ENCODE measurements around the gene MTCL1. TPM values are rescaled to one million over a fixed set of nuclear protein-coding genes. Genes with fewer than 3 reads are reported as not detected.

Gene MTCL1
- total and polyA plus RNA-seq, 10 of the 15 experiments (the other 5 are each of a cell fraction or from before 2014, with no cell fraction given) = 0.03 to 0.36 (median 0.13) TPM; not detected in 4

- Histone ChIP-seq H3K27ac (ENCODE audit: control insufficient read depth, insufficient read depth) (no peak overlapping the region), H3K79me2 (ENCODE audit: control insufficient read depth, insufficient read depth, low read length) (no peaks in the 10 kb centered on the region), H3K4me2 (ENCODE audit: control insufficient read depth, insufficient read depth) (no peak overlapping the region), H3K4me1 (ENCODE audit: control insufficient read depth, insufficient read depth, low read length) (peaks cover 5% of the 10 kb centered on the region; the same call in 1 of the 2 replicates), H3K4me3 (no peak overlapping the region), H4K20me1 (ENCODE audit: control insufficient read depth, insufficient read depth) (no peaks in the 10 kb centered on the region), H3K27me3 (replicated peaks in 1 of 2; ENCODE audit: control insufficient read depth in 2 of 2, insufficient read depth in 2 of 2, low read length in 1 of 2) (no peaks in the 10 kb centered on the region; a peak in 1 of 4 replicates), H3K36me3 (ENCODE audit: control insufficient read depth in 2 of 2, insufficient read depth in 2 of 2, low read length in 1 of 2) (no peaks in the 10 kb centered on the region), H3K9ac (ENCODE audit: control insufficient read depth, insufficient read depth, low read length) (no peak overlapping the region), H2AFZ (ENCODE audit: control insufficient read depth, low read depth, low read length) (no peak overlapping the region), H3K9me3 (replicated peaks; ENCODE audit: control insufficient read depth, insufficient read depth, low read length) (no peaks in the 10 kb centered on the region)
- no peak for TF ChIP-seq KAT2A (conservative IDR thresholded peaks at IDR 0.05; ENCODE audit: control insufficient read depth, low read depth, low read length)
- no peak for TF ChIP-seq IRF5 (IDR thresholded peaks at IDR 0.05; ENCODE audit: borderline replicate concordance)
- TF ChIP-seq ZBTB4 (CRISPR knock-in tag; IDR thresholded peaks at IDR 0.05) = no peak
- no peak for TF ChIP-seq NRF1 (conservative IDR thresholded peaks at IDR 0.05; ENCODE audit: low read depth, low read length)
- no peak for TF ChIP-seq NFYB (IDR thresholded peaks at IDR 0.05; ENCODE audit: insufficient read depth, low read depth, low read length)
- no peak for TF ChIP-seq SUPT20H (IDR thresholded peaks at IDR 0.05; ENCODE audit: borderline replicate concordance, control insufficient read depth, low read depth, low read length)
- no peak for TF ChIP-seq HCFC1 (IDR thresholded peaks at IDR 0.05; ENCODE audit: low read length)
- no peak for FAIRE-seq
- no peak for DNase-seq (ENCODE audit: low read depth, low spot score)
- SMC1A ChIA-PET (ENCODE audit: uncharacterized antibody, unreplicated experiment) = no interaction called here
- intact Hi-C loops (cut with micrococcal nuclease; ENCODE audit: unreplicated experiment) (no loop called here), in situ Hi-C loops (cut with MboI) (no loop called here)
- CTCF ChIA-PET = no interaction called here
- no TSS peak for BruUV-seq (replicated peaks)
- RAD21 ChIA-PET (ENCODE audit: unreplicated experiment) = no interaction called here
- no peak for ATAC-seq
- WGBS (ENCODE audit: insufficient coverage, insufficient replicate concordance, low lambda C conversion rate, missing lambda C conversion rate) = 0% methylated on average over 1 of the region's 1 CpG
- POLR2A ChIA-PET = no interaction called here
These were observed 47.0 kb downstream of the MTCL1 start for GRCh38 chr18:8752329-8752728.

Measured in GM12878 (cell line).